ENCODE results near the gene RBAK. TPM values are rescaled to one million over a fixed set of nuclear protein-coding genes. Genes with fewer than 3 reads are reported as not detected.
"Not testable (repeated sequence)": the region's sequence is repeated elsewhere in the genome, so short reads cannot be mapped to it uniquely, and the experiment has no call there.

RBAK gene
- total RNA-seq, 1 donor from 2014 or later, result 7.0 TPM

DNA sequence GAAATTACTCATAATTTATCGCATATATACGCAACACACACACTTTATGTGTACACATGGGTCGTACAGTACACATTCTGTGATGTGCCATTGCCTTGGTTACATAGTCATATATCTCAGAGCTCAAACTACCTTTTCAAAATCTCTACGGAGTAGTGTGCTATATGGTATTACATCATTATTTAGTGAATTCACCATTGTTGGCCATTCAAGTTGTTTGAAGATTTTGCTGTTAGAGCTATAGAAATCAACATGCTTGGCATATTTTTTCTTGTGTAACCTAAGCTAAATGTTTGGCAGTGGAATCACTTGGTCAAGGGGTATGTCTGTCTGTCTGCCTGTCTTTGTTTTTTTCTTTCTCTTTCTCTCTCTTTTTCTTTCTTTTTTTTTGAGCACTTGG lies 44.7 kb upstream of the RBAK start:
- TF ChIP-seq, protein P1, sequence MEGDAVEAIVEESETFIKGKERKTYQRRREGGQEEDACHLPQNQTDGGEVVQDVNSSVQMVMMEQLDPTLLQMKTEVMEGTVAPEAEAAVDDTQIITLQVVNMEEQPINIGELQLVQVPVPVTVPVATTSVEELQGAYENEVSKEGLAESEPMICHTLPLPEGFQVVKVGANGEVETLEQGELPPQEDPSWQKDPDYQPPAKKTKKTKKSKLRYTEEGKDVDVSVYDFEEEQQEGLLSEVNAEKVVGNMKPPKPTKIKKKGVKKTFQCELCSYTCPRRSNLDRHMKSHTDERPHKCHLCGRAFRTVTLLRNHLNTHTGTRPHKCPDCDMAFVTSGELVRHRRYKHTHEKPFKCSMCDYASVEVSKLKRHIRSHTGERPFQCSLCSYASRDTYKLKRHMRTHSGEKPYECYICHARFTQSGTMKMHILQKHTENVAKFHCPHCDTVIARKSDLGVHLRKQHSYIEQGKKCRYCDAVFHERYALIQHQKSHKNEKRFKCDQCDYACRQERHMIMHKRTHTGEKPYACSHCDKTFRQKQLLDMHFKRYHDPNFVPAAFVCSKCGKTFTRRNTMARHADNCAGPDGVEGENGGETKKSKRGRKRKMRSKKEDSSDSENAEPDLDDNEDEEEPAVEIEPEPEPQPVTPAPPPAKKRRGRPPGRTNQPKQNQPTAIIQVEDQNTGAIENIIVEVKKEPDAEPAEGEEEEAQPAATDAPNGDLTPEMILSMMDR (IDR thresholded peaks at IDR 0.05; ENCODE audit: insufficient read depth, low read length, poor library complexity, severe bottlenecking), result no peak
- H3K4me3 ChIP-seq (ENCODE audit: low read depth, low read length), result no peak overlapping the region
- peaks cover 1% of the 10 kb centered on the region for H3K36me3 ChIP-seq (ENCODE audit: control insufficient read depth, insufficient read depth, low read length)
- no peaks in the 10 kb centered on the region for H3K27me3 ChIP-seq (ENCODE audit: control insufficient read depth, insufficient read depth, low read length)
- DNase-seq (ENCODE audit: low read depth), result no peak

DNA sequence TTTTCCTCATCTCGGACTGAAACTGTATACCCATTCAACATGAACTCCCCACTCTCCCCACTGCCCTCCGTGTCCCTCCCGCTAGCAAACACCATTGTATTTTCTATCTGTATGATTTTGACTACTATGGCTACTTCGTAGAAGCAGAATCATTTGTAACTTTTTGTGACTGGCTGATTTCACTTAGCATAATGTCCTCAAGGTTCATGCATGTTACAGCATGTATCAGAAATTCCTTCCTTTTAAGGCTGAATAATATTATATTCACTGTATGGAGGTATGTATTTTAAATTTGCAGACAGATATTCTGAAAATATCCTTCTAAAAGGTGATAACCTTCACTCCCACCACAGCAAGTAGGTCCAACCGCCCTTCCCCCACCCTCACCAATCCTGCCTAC lies 43.7 kb upstream of the RBAK start:
- Histone ChIP-seq H3K36me3 (ENCODE audit: control insufficient read depth, insufficient read depth, low read length) (peaks cover 1% of the 10 kb centered on the region), H3K4me3 (ENCODE audit: low read depth, low read length) (no peak overlapping the region), H3K27me3 (ENCODE audit: control insufficient read depth, insufficient read depth, low read length) (no peaks in the 10 kb centered on the region)
- TF ChIP-seq, protein P1 (IDR thresholded peaks at IDR 0.05; ENCODE audit: insufficient read depth, low read length, poor library complexity, severe bottlenecking), result no peak
- DNase-seq (ENCODE audit: low read depth), result no peak

DNA sequence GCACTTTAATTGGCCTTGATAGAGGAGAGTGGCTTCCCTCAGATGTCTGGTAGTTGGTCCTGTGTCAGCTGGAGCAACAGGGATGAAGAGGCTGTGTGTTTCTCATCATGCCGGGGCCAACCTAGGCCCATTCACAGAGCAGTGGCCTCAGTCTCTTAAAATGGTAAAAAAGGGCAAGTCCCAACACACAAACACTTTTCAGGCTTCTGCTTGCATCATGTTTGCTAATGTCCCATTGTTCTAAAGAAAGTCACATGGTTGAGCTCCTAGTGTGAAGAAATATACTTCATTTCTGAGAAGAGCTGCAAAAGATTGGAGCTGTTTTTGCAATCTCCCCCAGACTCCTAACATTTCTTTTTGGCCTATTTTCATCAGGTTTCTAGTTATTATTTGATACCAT lies 40.6 kb upstream of the RBAK start:
- no peak overlapping the region for H3K4me3 ChIP-seq (ENCODE audit: low read depth, low read length)
- DNase-seq (ENCODE audit: low read depth), result no peak
- TF ChIP-seq, protein P1 (IDR thresholded peaks at IDR 0.05; ENCODE audit: insufficient read depth, low read length, poor library complexity, severe bottlenecking), result no peak
- no peaks in the 10 kb centered on the region for H3K36me3 ChIP-seq (ENCODE audit: control insufficient read depth, insufficient read depth, low read length)
- no peaks in the 10 kb centered on the region for H3K27me3 ChIP-seq (ENCODE audit: control insufficient read depth, insufficient read depth, low read length)

DNA sequence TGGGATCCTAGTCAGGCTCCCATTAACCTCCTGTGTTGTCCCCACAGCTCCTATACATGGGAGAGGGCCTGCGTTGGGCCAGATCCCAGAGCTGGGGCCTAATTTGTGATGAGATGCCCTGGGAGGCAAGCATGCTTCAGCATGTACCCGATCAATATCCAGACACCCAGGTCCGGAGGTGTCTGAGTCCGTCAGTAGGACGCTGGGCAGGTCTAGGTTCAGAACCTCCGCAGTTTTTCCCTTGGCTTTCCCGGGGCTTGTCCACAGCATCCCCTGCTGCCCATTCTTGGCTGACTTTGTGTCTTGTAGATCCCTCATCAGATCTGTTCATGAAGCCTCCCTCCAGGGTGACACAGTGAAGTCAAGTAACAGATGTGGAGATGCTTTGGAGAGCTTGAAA lies 32.7 kb upstream of the RBAK start:
- no peak for DNase-seq (ENCODE audit: low read depth)
- Histone ChIP-seq H3K4me3 (ENCODE audit: low read depth, low read length) (no peak overlapping the region), H3K36me3 (ENCODE audit: control insufficient read depth, insufficient read depth, low read length) (no peaks in the 10 kb centered on the region), H3K27me3 (ENCODE audit: control insufficient read depth, insufficient read depth, low read length) (no peaks in the 10 kb centered on the region)
- TF ChIP-seq, protein P1 (IDR thresholded peaks at IDR 0.05; ENCODE audit: insufficient read depth, low read length, poor library complexity, severe bottlenecking), result no peak

DNA sequence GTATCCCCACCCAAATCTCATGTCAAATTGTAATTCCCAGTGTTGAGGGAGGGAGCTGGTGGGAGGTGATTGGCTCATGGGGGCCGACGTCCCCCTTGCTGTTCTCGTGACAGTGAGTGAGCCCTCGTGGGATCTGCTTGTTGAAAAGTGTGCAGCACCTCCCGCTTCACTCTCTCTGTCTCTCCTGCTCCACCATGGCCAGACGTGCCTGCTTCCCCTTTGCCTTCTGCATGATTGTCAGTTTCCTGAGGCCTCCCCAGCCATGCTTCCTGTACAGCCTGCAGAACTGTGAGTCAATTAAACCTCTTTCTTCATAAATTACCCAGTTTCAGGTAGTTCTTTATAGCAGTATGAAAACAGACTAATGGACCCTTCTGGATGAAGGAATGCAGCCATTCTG lies 29.7 kb upstream of the RBAK start:
- H3K27me3 ChIP-seq (ENCODE audit: control insufficient read depth, insufficient read depth, low read length); H3K4me3 ChIP-seq (ENCODE audit: low read depth, low read length); H3K36me3 ChIP-seq (ENCODE audit: control insufficient read depth, insufficient read depth, low read length); DNase-seq (ENCODE audit: low read depth): not testable (repeated sequence)

DNA sequence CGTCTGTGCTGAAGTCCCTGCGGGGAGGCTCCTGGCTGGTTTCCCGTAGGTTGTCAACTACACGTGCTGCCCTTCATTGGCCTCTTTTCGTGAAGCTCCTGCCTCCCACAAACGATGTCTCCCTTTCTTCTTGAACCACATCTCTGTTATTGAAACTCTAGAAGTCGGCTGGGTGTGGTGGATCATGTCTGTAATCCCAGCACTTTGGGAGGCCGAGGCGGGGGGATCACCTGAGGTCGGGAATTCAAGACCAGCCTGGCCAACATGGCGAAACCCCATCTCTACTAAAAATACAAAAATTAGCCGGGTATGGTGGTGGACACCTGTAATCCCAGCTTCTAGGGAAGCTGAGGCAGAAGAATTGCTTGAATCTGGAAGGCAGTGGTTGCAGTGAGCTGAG lies 28.0 kb upstream of the RBAK start:
- not testable (repeated sequence) for H3K27me3 ChIP-seq (ENCODE audit: control insufficient read depth, insufficient read depth, low read length); H3K36me3 ChIP-seq (ENCODE audit: control insufficient read depth, insufficient read depth, low read length); H3K4me3 ChIP-seq (ENCODE audit: low read depth, low read length); DNase-seq (ENCODE audit: low read depth)

DNA sequence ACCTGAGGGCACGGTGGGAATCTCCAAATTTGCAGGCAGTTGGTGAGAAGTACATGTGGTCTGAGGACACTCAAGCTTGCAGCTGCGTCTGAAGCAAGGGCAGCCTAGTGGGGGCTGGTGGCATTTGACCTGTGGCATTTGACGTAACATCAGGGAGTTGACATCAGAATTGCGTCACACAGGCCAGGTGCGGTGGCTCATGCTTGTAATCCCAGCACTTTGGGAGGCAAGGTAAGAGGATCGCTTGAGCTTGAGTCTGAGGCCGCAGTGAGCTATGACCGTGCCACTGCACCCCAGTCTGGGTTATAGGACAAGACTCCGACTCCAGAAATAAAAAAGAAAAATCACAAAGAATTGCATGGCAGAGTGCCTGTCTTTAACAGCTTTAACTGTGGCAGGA lies 25.6 kb upstream of the RBAK start:
- Histone ChIP-seq H3K27me3 (ENCODE audit: control insufficient read depth, insufficient read depth, low read length) (no peaks in the 10 kb centered on the region), H3K4me3 (ENCODE audit: low read depth, low read length) (no peak overlapping the region), H3K36me3 (ENCODE audit: control insufficient read depth, insufficient read depth, low read length) (no peaks in the 10 kb centered on the region)
- TF ChIP-seq, protein P1 (IDR thresholded peaks at IDR 0.05; ENCODE audit: insufficient read depth, low read length, poor library complexity, severe bottlenecking), result no peak
- no peak for DNase-seq (ENCODE audit: low read depth)

DNA sequence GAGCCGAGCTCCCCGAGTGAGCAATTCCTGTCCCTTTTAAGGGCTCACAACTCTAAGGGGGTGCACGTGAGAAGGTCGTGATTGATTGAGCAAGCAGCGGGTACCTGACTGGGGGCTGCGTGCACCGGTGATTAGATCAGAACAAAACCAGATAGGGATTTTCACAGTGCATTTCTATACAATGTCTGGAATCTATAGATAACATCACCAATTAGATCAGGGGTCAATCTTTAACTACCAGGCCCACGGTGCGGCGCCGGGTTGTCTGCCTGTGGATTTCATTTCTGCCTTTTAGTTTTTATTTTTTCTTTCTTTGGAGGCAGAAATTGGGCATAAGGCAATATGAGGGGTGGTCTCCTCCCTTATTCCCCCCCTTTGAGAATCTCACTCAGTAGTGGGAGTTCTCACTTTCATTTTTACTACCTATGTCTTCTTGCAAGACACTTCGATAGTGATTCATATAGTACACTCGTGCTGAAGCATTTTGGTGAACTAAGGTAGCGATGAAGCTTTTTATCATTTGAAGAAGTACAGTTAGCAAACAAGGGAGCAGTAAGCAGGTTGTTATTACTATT lies 24.6 kb upstream of the RBAK start:
- not testable (repeated sequence) for H3K36me3 ChIP-seq (ENCODE audit: control insufficient read depth, insufficient read depth, low read length); H3K4me3 ChIP-seq (ENCODE audit: low read depth, low read length); DNase-seq (ENCODE audit: low read depth); H3K27me3 ChIP-seq (ENCODE audit: control insufficient read depth, insufficient read depth, low read length)

DNA sequence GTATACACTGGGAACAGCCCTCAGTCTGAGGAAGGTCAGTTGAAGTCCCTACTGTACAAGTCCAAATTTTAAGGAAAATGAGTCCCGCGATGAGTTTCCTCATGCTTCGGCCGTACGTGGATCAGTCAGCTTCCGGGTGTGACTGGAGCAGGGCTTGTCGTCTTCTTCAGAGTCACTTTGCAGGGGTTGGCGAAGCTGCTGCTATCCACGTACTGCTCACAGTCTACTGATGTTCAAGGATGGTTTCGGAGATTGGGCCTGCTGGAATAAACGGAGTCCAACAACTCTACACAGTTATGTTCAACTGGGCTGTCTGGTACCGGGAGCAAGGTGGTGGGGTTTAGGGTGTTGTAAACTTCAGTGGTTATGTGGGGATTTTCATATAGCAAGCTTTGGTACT lies 22.0 kb upstream of the RBAK start:
- DNase-seq (ENCODE audit: low read depth); H3K4me3 ChIP-seq (ENCODE audit: low read depth, low read length); H3K27me3 ChIP-seq (ENCODE audit: control insufficient read depth, insufficient read depth, low read length): not testable (repeated sequence)

DNA sequence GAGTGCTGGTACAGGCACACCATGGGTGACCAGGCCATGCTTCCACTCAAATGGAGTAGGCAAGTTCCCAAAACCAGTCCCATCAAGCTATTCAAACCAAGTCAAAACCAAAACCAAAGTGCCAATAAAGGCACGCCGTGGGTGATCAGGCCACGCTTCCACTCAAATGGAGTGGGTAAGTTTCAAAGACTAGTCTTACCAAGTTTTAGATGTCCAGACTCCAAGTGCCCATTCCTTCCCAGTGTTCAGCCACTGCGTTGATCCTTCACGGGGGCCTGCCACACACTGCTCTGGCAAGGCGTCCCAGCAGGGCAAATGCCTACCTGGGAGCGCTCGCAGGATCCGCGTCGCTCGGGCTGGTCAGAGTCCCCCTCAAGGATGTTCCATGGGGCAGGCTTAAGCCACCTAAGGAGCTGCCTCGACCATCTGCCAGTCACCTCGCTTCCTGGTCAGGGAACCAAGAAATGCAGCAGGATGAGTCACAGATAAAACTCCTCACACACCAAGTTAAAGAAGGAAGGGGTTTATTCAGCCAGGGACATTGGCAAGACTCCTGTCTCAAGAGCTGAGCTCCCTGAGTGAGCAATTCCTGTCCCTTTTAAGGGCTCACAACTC lies 17.8 kb upstream of the RBAK start:
- H3K27me3 ChIP-seq (ENCODE audit: control insufficient read depth, insufficient read depth, low read length); H3K36me3 ChIP-seq (ENCODE audit: control insufficient read depth, insufficient read depth, low read length); H3K4me3 ChIP-seq (ENCODE audit: low read depth, low read length): not testable (repeated sequence)
- peak; percentile 4 for DNase-seq (ENCODE audit: low read depth)

More for the DNA sequence above, 22.0 kb upstream of the RBAK start:
- H3K36me3 ChIP-seq (ENCODE audit: control insufficient read depth, insufficient read depth, low read length), result not testable (repeated sequence)
